ENCODE results near the gene KAZN.

KAZN gene

GRCh38 chr1:14896381-14897079 is 298.0 kb downstream of the KAZN start:
- no peak for DNase-seq

DNA sequence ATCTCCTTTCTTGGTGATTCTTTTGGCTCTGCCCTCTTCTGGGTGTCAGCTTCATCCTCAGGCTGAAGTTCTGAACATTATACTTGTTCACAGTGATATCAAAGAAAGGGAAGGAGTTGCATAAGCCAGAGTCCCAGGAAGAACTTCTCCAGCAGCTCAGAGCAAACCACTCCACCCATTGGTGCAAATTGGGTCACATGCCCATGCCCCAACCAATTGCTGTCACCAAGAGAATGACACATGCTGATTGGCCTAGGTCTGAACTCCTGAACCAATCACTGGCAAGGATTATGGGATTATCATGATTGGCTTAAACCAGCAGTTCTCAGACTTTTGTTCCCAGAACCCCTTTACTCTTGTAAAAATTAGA is 298.6 kb downstream of the KAZN start:
- DNase-seq = no peak

GRCh38 chr1:14897547-14897946 is 299.1 kb downstream of the KAZN start:
- no peak for DNase-seq

GRCh38 chr1:14897997-14898645 is 299.6 kb downstream of the KAZN start:
- DNase-seq = no peak

GRCh38 chr1:14899686-14900085 is 301.2 kb downstream of the KAZN start:
- no peak for DNase-seq

DNA sequence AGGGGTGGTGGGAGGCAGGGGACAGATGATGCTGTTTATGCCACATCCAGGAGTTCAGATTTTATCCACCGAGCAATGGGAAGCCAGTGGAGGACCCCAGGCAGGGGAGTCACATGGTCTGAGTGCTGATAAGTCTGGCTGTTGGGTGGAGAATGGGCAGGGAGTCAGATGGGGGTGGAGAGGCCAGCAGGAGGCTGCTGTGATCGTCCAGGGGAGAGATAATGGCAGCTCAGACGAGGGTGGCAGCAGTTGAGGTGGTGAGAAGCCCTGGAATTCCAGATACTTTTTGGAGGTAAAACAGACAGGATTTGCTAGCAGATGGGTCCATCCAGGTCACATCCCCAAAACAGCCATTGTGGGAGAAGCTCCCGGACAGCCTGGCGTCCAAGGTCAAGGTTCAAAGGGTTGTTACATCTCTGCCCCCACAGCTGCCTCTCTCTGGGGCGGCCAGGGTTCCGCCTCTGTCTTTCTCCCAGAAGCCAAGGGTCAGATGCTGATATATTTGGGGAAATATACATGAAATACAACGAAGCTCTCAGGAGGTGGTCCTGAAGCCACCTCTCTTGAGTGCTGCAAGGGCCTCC is 303.0 kb downstream of the KAZN start:
- DNase-seq = no peak

GRCh38 chr1:14903922-14904321 is 305.4 kb downstream of the KAZN start:
- DNase-seq = no peak

DNA sequence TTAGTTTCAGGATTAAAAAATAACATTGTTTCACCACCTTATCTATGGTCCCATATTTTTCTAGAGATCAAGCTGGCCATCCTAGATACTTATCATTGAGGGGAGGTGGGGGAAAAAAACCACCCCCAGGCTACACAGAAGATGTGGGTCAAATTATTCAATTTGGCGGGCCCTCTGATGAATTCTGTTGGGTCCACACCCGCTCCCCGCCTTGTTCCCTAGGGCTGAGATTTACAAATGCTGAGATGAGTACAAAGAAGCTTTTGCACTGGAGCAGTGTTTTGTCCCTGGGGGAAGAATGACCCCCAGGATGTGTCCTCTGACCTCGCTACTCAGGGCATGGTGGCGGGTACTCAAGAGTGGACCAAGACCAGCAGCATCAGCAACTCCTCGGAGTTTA is 308.2 kb downstream of the KAZN start:
- no peak for DNase-seq

DNA sequence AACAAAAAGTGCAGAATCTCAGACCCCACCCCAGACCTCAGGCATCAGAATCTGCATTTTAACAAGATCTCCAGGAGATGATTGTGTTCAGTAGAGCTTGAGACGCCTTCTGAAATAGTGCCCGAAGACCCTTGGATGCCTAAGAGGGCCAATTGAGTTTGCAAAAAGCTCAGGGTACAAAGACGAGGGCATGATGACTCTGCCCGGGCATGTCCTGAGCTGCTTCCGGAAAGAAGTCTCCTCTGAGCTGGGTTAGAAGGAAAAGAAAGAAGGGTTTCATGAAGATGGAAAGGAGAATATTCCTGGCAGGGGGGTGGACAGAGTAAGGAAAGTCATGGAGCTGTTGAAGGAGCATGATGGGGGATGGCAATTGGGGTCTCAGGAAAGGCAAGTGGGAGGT is 308.9 kb downstream of the KAZN start:
- DNase-seq = no peak

- no peak for DNase-seq
These were observed 310.8 kb downstream of the KAZN start for GRCh38 chr1:14909273-14909672.

- no peak for DNase-seq
These were observed 311.5 kb downstream of the KAZN start for GRCh38 chr1:14909920-14910460.

DNA sequence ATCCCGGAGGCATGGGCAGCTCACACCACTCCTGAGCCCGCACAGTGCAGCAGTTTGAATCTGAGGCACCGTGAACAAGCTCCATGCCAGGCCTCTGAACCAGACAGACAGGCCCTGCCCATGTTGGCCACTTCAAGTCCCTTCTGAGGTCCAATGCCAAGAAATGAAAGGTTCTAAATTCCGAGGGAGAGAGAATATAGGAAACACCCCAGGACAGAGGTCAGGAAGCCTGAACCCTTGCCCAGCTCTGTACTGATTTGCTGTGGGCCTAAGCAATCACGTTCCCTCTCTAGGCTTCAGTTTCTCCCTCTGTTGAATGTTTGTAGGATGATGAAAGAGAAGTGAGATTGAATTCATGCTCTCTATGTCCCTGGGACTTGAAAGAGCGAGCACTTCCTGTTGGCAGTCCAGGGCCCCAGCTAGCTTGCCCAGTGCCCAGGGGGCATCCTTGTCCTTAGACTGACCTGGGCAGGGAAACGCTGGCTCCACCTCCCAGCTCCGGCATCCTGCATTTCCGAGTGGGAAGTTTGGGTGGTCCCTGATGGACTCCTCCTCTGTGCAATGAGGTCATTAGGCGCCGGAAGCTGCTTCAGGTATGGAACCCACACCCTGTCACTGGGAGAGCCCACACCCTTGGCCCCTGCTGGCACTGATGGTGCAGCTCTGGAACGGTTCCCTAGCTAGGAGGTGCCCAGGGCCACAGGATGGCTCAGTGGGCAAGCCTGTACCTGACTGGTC is 312.7 kb downstream of the KAZN start:
- no peak for DNase-seq

- no peak for DNase-seq
These were observed 314.5 kb downstream of the KAZN start for GRCh38 chr1:14912839-14913481.

- DNase-seq = no peak
These were observed 315.1 kb downstream of the KAZN start for GRCh38 chr1:14913482-14914177.

DNA sequence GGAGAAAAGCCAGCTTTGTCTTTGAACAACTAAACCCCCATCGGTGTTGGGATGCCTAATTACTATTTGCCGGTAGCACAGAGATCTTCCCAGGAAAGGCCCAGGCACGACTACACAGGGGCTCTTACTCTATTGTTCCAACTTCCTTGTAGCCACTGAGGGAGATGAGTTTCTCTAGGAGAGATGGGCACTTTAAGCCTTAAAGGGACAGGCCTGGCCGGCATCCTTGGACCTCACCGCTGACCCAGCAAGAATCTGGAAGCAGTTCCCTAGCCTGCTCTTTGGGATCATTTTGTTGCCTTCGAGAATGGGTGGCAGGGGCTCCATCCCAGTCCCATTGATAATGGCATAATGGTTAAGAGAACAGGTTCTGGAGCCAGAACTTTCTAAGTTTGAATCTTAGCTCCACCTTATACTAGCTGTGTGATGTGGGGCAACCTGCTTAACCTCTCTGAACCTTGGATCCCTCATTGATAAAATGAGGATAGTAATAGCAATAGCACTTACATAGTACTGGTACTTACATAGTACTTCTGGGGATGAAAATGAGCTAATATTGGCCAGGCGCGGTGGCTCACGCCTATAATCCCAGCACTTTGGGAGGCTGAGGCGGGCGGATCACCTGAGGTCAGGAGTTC is 316.0 kb downstream of the KAZN start:
- DNase-seq = no peak

DNA sequence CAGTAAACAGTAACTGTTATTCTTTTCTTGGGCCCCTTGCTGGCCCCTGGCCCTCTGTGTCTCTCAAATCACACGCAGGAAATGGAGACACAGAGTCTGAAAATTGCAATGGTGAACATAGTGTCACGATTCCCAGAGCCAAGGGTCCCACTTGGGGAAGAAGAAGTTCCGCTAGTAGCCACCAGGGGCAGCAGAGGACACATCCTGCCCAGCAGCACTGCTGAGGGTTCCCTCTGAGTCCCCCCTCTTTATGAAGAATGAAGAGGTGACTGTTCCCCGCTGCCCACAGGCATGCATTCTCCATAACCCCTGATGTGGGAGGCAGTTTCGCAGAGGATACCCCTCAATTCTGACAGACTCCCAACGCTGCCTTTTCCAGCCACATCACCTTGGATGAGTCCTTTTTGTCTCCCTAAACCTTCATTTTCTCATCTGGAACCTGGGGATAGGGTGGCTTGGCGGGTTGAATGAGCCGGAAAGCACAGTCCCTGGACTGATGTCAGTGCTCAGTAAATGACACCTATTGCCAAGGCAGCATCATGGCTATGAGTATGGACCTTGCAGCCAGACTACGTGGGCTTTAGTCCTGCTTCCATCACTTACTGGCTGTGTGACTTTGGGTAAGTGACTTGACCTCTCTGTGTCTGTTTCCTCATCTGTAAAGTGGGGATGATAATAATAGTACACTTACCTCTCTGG is 317.0 kb downstream of the KAZN start:
- peak; percentile 4 to 26 for DNase-seq

DNA sequence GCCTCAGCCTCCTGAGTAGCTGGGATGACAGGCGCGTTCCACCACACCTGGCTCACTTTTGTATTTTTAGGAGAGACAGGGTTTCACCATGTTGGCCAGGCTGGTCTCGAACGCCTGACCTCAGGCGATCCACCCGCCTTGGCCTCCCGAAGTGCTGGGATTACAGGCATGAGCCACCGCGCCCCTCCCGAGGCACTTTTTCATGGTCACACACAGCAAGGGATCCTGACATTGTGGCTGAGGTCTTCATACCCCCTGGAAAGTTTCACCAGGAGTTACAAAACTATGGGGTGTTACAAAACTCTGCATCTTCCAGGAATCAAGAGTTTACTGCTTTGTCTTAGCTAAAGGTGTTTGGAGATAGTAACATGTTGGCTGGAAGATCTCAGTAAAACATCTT is 320.8 kb downstream of the KAZN start:
- DNase-seq = no peak

DNA sequence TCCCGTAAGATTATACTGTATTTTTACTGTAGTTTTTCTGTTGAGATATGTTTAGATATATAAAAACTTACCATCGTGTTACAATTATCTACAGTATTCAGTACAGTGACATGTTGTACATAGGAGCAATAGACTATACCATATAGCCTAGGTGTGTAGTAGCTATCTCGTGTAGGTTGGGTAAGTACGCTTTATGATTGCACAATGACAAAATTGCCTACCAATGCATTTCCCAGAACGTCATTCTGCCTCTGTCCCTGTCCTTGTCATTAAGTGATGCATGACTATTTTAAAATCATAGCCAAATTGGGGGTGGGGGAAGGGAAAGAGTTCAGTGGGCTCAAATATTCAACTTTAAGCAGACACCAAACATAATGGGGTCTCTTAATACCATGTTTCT is 321.3 kb downstream of the KAZN start:
- DNase-seq = no peak

DNA sequence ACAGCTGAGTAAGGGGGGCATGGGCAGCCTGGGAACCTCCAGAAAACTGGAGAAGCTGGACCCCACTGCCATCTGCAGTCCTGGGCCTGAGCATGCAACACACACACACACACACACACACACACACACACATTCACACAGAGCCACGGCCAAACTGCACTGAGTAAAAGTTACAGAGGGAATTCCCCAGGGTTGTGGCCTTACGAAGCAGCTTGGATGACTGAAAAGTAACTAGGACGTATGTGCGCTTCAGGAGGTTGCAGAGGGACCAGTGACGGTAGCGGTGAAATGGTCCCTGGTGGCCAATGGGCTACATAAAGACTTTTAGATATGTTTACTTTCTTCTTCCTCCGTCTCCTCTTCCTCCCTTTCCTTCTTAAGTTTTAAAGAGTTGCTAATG is 322.6 kb downstream of the KAZN start:
- DNase-seq = no peak

DNA sequence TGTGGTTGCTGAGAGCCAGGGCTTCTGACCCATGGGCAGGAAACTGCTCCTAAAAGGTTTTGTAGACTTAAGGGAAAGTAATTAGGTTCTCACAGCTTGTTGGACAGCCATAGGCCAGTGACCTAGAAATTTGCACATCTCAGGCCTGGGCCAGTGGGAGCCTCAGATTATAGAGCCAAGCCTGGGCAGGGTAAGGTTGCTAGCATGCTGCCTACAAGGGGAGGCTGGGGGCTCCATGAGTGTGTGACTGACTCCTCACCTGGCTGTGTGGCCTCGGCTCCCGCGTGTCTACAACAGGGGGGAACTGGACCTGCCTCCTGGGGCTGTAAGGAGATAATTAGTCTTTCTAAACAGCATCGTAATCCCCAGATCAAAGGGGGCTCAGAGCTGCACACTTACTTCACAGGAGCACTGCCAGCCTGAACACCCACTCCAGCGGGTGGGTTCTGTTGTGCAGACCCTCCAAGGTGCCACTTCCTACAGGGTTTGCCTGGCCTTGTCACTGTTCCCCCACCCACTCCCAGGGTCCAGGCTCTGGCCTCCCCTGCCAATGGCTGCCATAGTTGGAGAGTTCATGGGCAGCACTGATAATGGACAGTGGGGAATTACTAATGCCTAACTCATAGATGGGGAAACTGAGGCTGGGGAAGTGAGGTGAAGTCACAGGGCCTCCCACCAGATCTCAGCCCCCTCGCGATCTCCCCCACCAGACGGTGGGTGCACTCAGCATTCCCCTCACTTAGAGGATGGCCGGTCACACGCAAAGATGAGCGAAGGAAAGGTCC is 324.6 kb downstream of the KAZN start:
- DNase-seq = no peak

All from CD4-positive, alpha-beta T cell treated with Interleukin-4 for 1 hour (primary cell).